Astrocyte (in vitro differentiated cells and primary cell): ENCODE data around the gene TM9SF3. TPM values are rescaled to one million over a fixed set of nuclear protein-coding genes. Genes with fewer than 3 reads are reported as not detected.

ENCODE experiments used
- DNase-seq: peaks from one replicate; pipeline ENCODE4 v3.0.0-alpha.2; 2010; ENCODE audit warnings: low read depth
- FAIRE-seq: peaks from 2 replicates; lab custom pipeline; 2011; peaks lifted over from hg19 to GRCh38; lab: Jason Lieb, UNC
- H2AFZ ChIP-seq: 2 replicates; pipeline ENCODE4 v1.6.0; 2012; ENCODE audit warnings: low read depth, low read length, inconsistent platforms
- H3K27ac ChIP-seq: 2 replicates; pipeline ENCODE4 v1.5.1; 2011; ENCODE audit warnings: low read depth, low read length, inconsistent platforms
- H3K27me3 ChIP-seq: 2 replicates; pipeline ENCODE4 v1.6.0; 2011; ENCODE audit warnings: low read length, inconsistent platforms; ENCODE audit not compliant: insufficient read depth
- H3K36me3 ChIP-seq: 2 replicates; pipeline ENCODE4 v1.5.1; 2011; ENCODE audit warnings: low read length, inconsistent platforms; ENCODE audit not compliant: insufficient read depth
- H3K4me1 ChIP-seq: 2 replicates; pipeline ENCODE4 v1.5.1; 2011; ENCODE audit warnings: low read length, inconsistent platforms; ENCODE audit not compliant: insufficient read depth
- H3K4me2 ChIP-seq: 2 replicates; pipeline ENCODE4 v1.6.0; 2012; ENCODE audit warnings: low read length, inconsistent platforms
- H3K4me3 ChIP-seq: 2 replicates; pipeline ENCODE4 v1.5.1; 2011; ENCODE audit warnings: low read depth, mild to moderate bottlenecking, low read length, inconsistent platforms; ENCODE audit not compliant: insufficient read depth
- H3K79me2 ChIP-seq: 2 replicates; pipeline ENCODE4 v1.6.0; 2012; ENCODE audit warnings: mild to moderate bottlenecking, low read length, inconsistent platforms; ENCODE audit not compliant: insufficient read depth
- H3K9ac ChIP-seq: 2 replicates; pipeline ENCODE4 v1.6.0; 2012; ENCODE audit warnings: mild to moderate bottlenecking, low read length, inconsistent platforms
- H3K9me3 ChIP-seq: 2 replicates; pipeline ENCODE4 v1.5.1; 2012; ENCODE audit warnings: low read depth, mild to moderate bottlenecking, low read length, inconsistent platforms; ENCODE audit not compliant: insufficient read depth
- H4K20me1 ChIP-seq: 2 replicates; pipeline ENCODE4 v1.6.0; 2012; ENCODE audit warnings: low read length, inconsistent platforms; ENCODE audit not compliant: insufficient read depth
- H3K27ac Mint-ChIP-seq: one replicate; pipeline ENCODE4 v1.8.0; 2021; ENCODE audit warnings: mild to moderate bottlenecking, mixed read lengths; ENCODE audit not compliant: unreplicated experiment
- H3K27me3 Mint-ChIP-seq: one replicate; pipeline ENCODE4 v1.8.0; 2021; ENCODE audit warnings: low read depth, mixed read lengths; ENCODE audit not compliant: unreplicated experiment
- H3K36me3 Mint-ChIP-seq: one replicate; pipeline ENCODE4 v1.8.0; 2021; ENCODE audit warnings: low read depth, mixed read lengths; ENCODE audit not compliant: unreplicated experiment
- H3K4me1 Mint-ChIP-seq: one replicate; pipeline ENCODE4 v1.8.0; 2021; ENCODE audit warnings: low read depth, mixed read lengths; ENCODE audit not compliant: unreplicated experiment
- H3K4me3 Mint-ChIP-seq: one replicate; pipeline ENCODE4 v1.8.0; 2021; ENCODE audit warnings: mild to moderate bottlenecking, moderate library complexity, mixed read lengths; ENCODE audit not compliant: unreplicated experiment
- H3K9me3 Mint-ChIP-seq: one replicate; pipeline ENCODE4 v1.8.0; 2021; ENCODE audit warnings: mild to moderate bottlenecking, mixed read lengths; ENCODE audit not compliant: unreplicated experiment
- CTCF ChIP-seq: IDR thresholded peaks from 2 replicates; pipeline ENCODE4 v1.5.1; 2011; ENCODE audit warnings: low read depth, mild to moderate bottlenecking, inconsistent platforms, low read length, moderate library complexity; ENCODE audit not compliant: insufficient read depth
- EZH2 ChIP-seq: IDR thresholded peaks from 2 replicates; pipeline ENCODE4 v1.6.1; 2012; ENCODE audit warnings: mild to moderate bottlenecking, low read length, inconsistent platforms; ENCODE audit not compliant: insufficient read depth
- total RNA-seq: library from RNA; stranded (reverse); gene quantifications from 2 replicates; pipeline ENCODE4 v1.2.1, GENCODE V29; 2021

The TM9SF3 gene
- total RNA-seq, 1 donor from 2014 or later = 200 TPM

GRCh38 chr10:96608805-96609204 lies 22.0 kb upstream of the TM9SF3 start:
- Histone ChIP-seq H3K4me1 (peaks cover 11% of the 10 kb centered on the region), H3K27ac (no peak overlapping the region), H3K79me2 (no peaks in the 10 kb centered on the region), H3K27me3 (no peaks in the 10 kb centered on the region), H3K9ac (no peak overlapping the region), H3K9me3 (no peaks in the 10 kb centered on the region), H3K4me2 (no peak overlapping the region), H3K4me3 (no peak overlapping the region), H3K36me3 (no peaks in the 10 kb centered on the region), H4K20me1 (no peaks in the 10 kb centered on the region), H2AFZ (no peak overlapping the region)
- Mint-ChIP-seq H3K4me3 (no peak overlapping the region), H3K9me3 (peaks cover 4% of the 10 kb centered on the region), H3K4me1 (peaks cover 18% of the 10 kb centered on the region), H3K27ac (no peak overlapping the region), H3K27me3 (peaks cover 2% of the 10 kb centered on the region), H3K36me3 (peaks cover 5% of the 10 kb centered on the region)
- FAIRE-seq (no peak), DNase-seq (no peak)
- TF ChIP-seq CTCF (no peak), EZH2 (no peak)

- Histone ChIP-seq H3K27me3 (no peaks in the 10 kb centered on the region), H3K4me2 (no peak overlapping the region), H3K27ac (no peak overlapping the region), H3K4me1 (peaks cover 11% of the 10 kb centered on the region), H2AFZ (no peak overlapping the region), H4K20me1 (no peaks in the 10 kb centered on the region), H3K4me3 (no peak overlapping the region), H3K9me3 (no peaks in the 10 kb centered on the region), H3K36me3 (no peaks in the 10 kb centered on the region), H3K79me2 (no peaks in the 10 kb centered on the region), H3K9ac (no peak overlapping the region)
- H3K9me3 Mint-ChIP-seq = peaks cover 4% of the 10 kb centered on the region
- H3K27ac Mint-ChIP-seq = no peak overlapping the region
- H3K4me1 Mint-ChIP-seq = peaks cover 18% of the 10 kb centered on the region
- H3K36me3 Mint-ChIP-seq = peaks cover 5% of the 10 kb centered on the region
- H3K4me3 Mint-ChIP-seq = no peak overlapping the region
- FAIRE-seq (no peak), DNase-seq (no peak)
- TF ChIP-seq EZH2 (no peak), CTCF (no peak)
- H3K27me3 Mint-ChIP-seq = peaks cover 5% of the 10 kb centered on the region
Observed at GRCh38 chr10:96608262-96608661, 21.4 kb upstream of the TM9SF3 start.

DNA sequence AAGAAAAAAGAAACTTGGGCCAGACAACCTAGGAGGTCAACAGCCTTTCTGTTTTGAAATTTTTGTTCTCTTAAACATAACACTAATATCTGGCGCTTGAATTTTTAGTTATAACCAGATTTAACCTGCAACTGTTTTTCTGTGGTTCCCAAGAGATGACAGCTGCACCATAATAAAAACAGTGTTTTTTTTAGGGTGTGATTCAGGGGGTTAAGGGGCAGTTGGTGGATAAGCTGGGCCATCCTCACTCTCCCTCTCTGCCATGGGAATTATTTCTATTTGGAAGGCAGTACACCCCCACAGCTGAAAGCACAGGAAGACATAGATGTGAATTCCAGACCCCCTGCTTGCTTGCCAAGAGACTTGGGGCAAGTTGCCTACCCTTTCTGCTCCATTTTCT lies 20.1 kb upstream of the TM9SF3 start:
- Mint-ChIP-seq H3K27me3 (peaks cover 5% of the 10 kb centered on the region), H3K27ac (peak overlapping the region; percentile 82), H3K9me3 (peaks cover 4% of the 10 kb centered on the region), H3K4me1 (peaks cover 18% of the 10 kb centered on the region), H3K4me3 (no peak overlapping the region), H3K36me3 (peaks cover 8% of the 10 kb centered on the region)
- H3K79me2 ChIP-seq = no peaks in the 10 kb centered on the region
- no peak for TF ChIP-seq EZH2
- no peak for TF ChIP-seq CTCF
- no peak overlapping the region for H3K4me3 ChIP-seq
- no peaks in the 10 kb centered on the region for H3K9me3 ChIP-seq
- peaks cover 11% of the 10 kb centered on the region for H3K4me1 ChIP-seq
- no peak overlapping the region for H2AFZ ChIP-seq
- no peaks in the 10 kb centered on the region for H4K20me1 ChIP-seq
- DNase-seq (no peak), FAIRE-seq (no peak)
- H3K4me2 ChIP-seq = no peak overlapping the region
- H3K36me3 ChIP-seq = no peaks in the 10 kb centered on the region
- no peak overlapping the region for H3K9ac ChIP-seq
- no peak overlapping the region for H3K27ac ChIP-seq
- H3K27me3 ChIP-seq = no peaks in the 10 kb centered on the region
